ENCODE data around the gene TTC27.
"Not testable (repeated sequence)": the region's sequence is repeated elsewhere in the genome, so short reads cannot be mapped to it uniquely, and the experiment has no call there.

The TTC27 gene

GRCh38 chr2:32754676-32755075 lies 126.8 kb downstream of the TTC27 start:
- not testable (repeated sequence) for H3K27ac ChIP-seq (ENCODE audit: low read depth, low read length); H3K9ac ChIP-seq (ENCODE audit: low read depth, low read length); H3K4me3 ChIP-seq (ENCODE audit: low read depth, low read length); H3K27me3 ChIP-seq (ENCODE audit: control insufficient read depth, insufficient read depth, low read length); H3K9me3 ChIP-seq (ENCODE audit: control insufficient read depth, insufficient read depth, low read length); H3K4me1 ChIP-seq (ENCODE audit: control insufficient read depth, insufficient read depth, low read length)
- peaks cover 13% of the 10 kb centered on the region for H3K36me3 ChIP-seq (ENCODE audit: control insufficient read depth, insufficient read depth, low read length)

- Histone ChIP-seq H3K4me1 (ENCODE audit: control insufficient read depth, insufficient read depth, low read length) (peaks cover 6% of the 10 kb centered on the region), H3K36me3 (ENCODE audit: control insufficient read depth, insufficient read depth, low read length) (peaks cover 13% of the 10 kb centered on the region), H3K27ac (ENCODE audit: low read depth, low read length) (no peak overlapping the region), H3K9ac (ENCODE audit: low read depth, low read length) (no peak overlapping the region), H3K9me3 (ENCODE audit: control insufficient read depth, insufficient read depth, low read length) (no peaks in the 10 kb centered on the region), H3K27me3 (ENCODE audit: control insufficient read depth, insufficient read depth, low read length) (no peaks in the 10 kb centered on the region), H3K4me3 (ENCODE audit: low read depth, low read length) (no peak overlapping the region)
These were observed 127.8 kb downstream of the TTC27 start for GRCh38 chr2:32755666-32756065.

- H3K9me3 ChIP-seq (ENCODE audit: control insufficient read depth, insufficient read depth, low read length), result no peaks in the 10 kb centered on the region
- H3K4me3 ChIP-seq (ENCODE audit: low read depth, low read length), result no peak overlapping the region
- H3K27me3 ChIP-seq (ENCODE audit: control insufficient read depth, insufficient read depth, low read length), result no peaks in the 10 kb centered on the region
- no peak overlapping the region for H3K9ac ChIP-seq (ENCODE audit: low read depth, low read length)
- peaks cover 6% of the 10 kb centered on the region for H3K4me1 ChIP-seq (ENCODE audit: control insufficient read depth, insufficient read depth, low read length)
- H3K27ac ChIP-seq (ENCODE audit: low read depth, low read length), result no peak overlapping the region
- peaks cover 13% of the 10 kb centered on the region for H3K36me3 ChIP-seq (ENCODE audit: control insufficient read depth, insufficient read depth, low read length)
These were observed 128.4 kb downstream of the TTC27 start for GRCh38 chr2:32756074-32756727.

- Histone ChIP-seq H3K4me1 (ENCODE audit: control insufficient read depth, insufficient read depth, low read length) (no peaks in the 10 kb centered on the region), H3K27ac (ENCODE audit: low read depth, low read length) (no peak overlapping the region), H3K36me3 (ENCODE audit: control insufficient read depth, insufficient read depth, low read length) (peaks cover 13% of the 10 kb centered on the region), H3K9me3 (ENCODE audit: control insufficient read depth, insufficient read depth, low read length) (no peaks in the 10 kb centered on the region), H3K27me3 (ENCODE audit: control insufficient read depth, insufficient read depth, low read length) (no peaks in the 10 kb centered on the region), H3K9ac (ENCODE audit: low read depth, low read length) (no peak overlapping the region), H3K4me3 (ENCODE audit: low read depth, low read length) (no peak overlapping the region)
These were observed 130.4 kb downstream of the TTC27 start for GRCh38 chr2:32758232-32758631.

GRCh38 chr2:32760628-32761027 lies 132.8 kb downstream of the TTC27 start:
- H3K9ac ChIP-seq (ENCODE audit: low read depth, low read length), result no peak overlapping the region

GRCh38 chr2:32768387-32769174 lies 140.7 kb downstream of the TTC27 start:
- Histone ChIP-seq H3K4me3 (ENCODE audit: low read depth, low read length) (no peak overlapping the region), H3K9me3 (ENCODE audit: control insufficient read depth, insufficient read depth, low read length) (no peaks in the 10 kb centered on the region), H3K27ac (ENCODE audit: low read depth, low read length) (no peak overlapping the region), H3K36me3 (ENCODE audit: control insufficient read depth, insufficient read depth, low read length) (no peaks in the 10 kb centered on the region), H3K4me1 (ENCODE audit: control insufficient read depth, insufficient read depth, low read length) (peaks cover 8% of the 10 kb centered on the region; the same call in 1 of the 2 replicates), H3K9ac (ENCODE audit: low read depth, low read length) (no peak overlapping the region), H3K27me3 (ENCODE audit: control insufficient read depth, insufficient read depth, low read length) (no peaks in the 10 kb centered on the region)

More at GRCh38 chr2:32760628-32761027, 132.8 kb downstream of the TTC27 start:
- peaks cover 13% of the 10 kb centered on the region for H3K36me3 ChIP-seq (ENCODE audit: control insufficient read depth, insufficient read depth, low read length)
- H3K27me3 ChIP-seq (ENCODE audit: control insufficient read depth, insufficient read depth, low read length), result no peaks in the 10 kb centered on the region
- no peaks in the 10 kb centered on the region for H3K9me3 ChIP-seq (ENCODE audit: control insufficient read depth, insufficient read depth, low read length)
- H3K4me1 ChIP-seq (ENCODE audit: control insufficient read depth, insufficient read depth, low read length), result no peaks in the 10 kb centered on the region
- H3K4me3 ChIP-seq (ENCODE audit: low read depth, low read length), result no peak overlapping the region
- H3K27ac ChIP-seq (ENCODE audit: low read depth, low read length), result no peak overlapping the region

GRCh38 chr2:32770360-32770759 lies 142.5 kb downstream of the TTC27 start:
- H3K9me3 ChIP-seq (ENCODE audit: control insufficient read depth, insufficient read depth, low read length), result no peaks in the 10 kb centered on the region
- H3K9ac ChIP-seq (ENCODE audit: low read depth, low read length), result no peak overlapping the region
- no peaks in the 10 kb centered on the region for H3K36me3 ChIP-seq (ENCODE audit: control insufficient read depth, insufficient read depth, low read length)
- peaks cover 9% of the 10 kb centered on the region; the same call in 1 of the 2 replicates for H3K4me1 ChIP-seq (ENCODE audit: control insufficient read depth, insufficient read depth, low read length)
- H3K27me3 ChIP-seq (ENCODE audit: control insufficient read depth, insufficient read depth, low read length), result no peaks in the 10 kb centered on the region
- no peak overlapping the region for H3K4me3 ChIP-seq (ENCODE audit: low read depth, low read length)
- H3K27ac ChIP-seq (ENCODE audit: low read depth, low read length), result no peak overlapping the region

GRCh38 chr2:32772638-32773447 lies 145.0 kb downstream of the TTC27 start:
- Histone ChIP-seq H3K27me3 (ENCODE audit: control insufficient read depth, insufficient read depth, low read length) (no peaks in the 10 kb centered on the region), H3K27ac (ENCODE audit: low read depth, low read length) (no peak overlapping the region), H3K4me1 (ENCODE audit: control insufficient read depth, insufficient read depth, low read length) (peaks cover 9% of the 10 kb centered on the region; the same call in 1 of the 2 replicates), H3K9ac (ENCODE audit: low read depth, low read length) (no peak overlapping the region), H3K4me3 (ENCODE audit: low read depth, low read length) (no peak overlapping the region), H3K36me3 (ENCODE audit: control insufficient read depth, insufficient read depth, low read length) (no peaks in the 10 kb centered on the region), H3K9me3 (ENCODE audit: control insufficient read depth, insufficient read depth, low read length) (no peaks in the 10 kb centered on the region)

- Histone ChIP-seq H3K4me3 (ENCODE audit: low read depth, low read length) (no peak overlapping the region), H3K27ac (ENCODE audit: low read depth, low read length) (no peak overlapping the region), H3K9me3 (ENCODE audit: control insufficient read depth, insufficient read depth, low read length) (no peaks in the 10 kb centered on the region), H3K4me1 (ENCODE audit: control insufficient read depth, insufficient read depth, low read length) (peaks cover 9% of the 10 kb centered on the region; the same call in 1 of the 2 replicates), H3K9ac (ENCODE audit: low read depth, low read length) (no peak overlapping the region), H3K27me3 (ENCODE audit: control insufficient read depth, insufficient read depth, low read length) (no peaks in the 10 kb centered on the region), H3K36me3 (ENCODE audit: control insufficient read depth, insufficient read depth, low read length) (no peaks in the 10 kb centered on the region)
These were observed 145.6 kb downstream of the TTC27 start for GRCh38 chr2:32773448-32773808.

GRCh38 chr2:32775954-32776353 lies 148.1 kb downstream of the TTC27 start:
- peaks cover 9% of the 10 kb centered on the region; the same call in 1 of the 2 replicates for H3K4me1 ChIP-seq (ENCODE audit: control insufficient read depth, insufficient read depth, low read length)
- H3K27me3 ChIP-seq (ENCODE audit: control insufficient read depth, insufficient read depth, low read length), result no peaks in the 10 kb centered on the region
- no peak overlapping the region for H3K27ac ChIP-seq (ENCODE audit: low read depth, low read length)

More at GRCh38 chr2:32775954-32776353, 148.1 kb downstream of the TTC27 start:
- H3K36me3 ChIP-seq (ENCODE audit: control insufficient read depth, insufficient read depth, low read length), result no peaks in the 10 kb centered on the region
- no peak overlapping the region for H3K4me3 ChIP-seq (ENCODE audit: low read depth, low read length)
- H3K9ac ChIP-seq (ENCODE audit: low read depth, low read length), result no peak overlapping the region
- H3K9me3 ChIP-seq (ENCODE audit: control insufficient read depth, insufficient read depth, low read length), result 0 out of 2 replicates have a peak, but pooled peaks cover 2% of the 10 kb centered on the region

All from HUES48 (cell line).